ENCODE data around the gene MOB3B.

Gene MOB3B

GRCh38 chr9:27489087-27489876, 40.3 kb downstream of the MOB3B start:
- no peak overlapping the region for H3K4me3 ChIP-seq (ENCODE audit: low read depth, low read length)
- no peak for TF ChIP-seq CTCF (IDR thresholded peaks at IDR 0.05; ENCODE audit: low read depth, low read length)

GRCh38 chr9:27487927-27488326, 41.7 kb downstream of the MOB3B start:
- H3K4me3 ChIP-seq (ENCODE audit: low read depth, low read length) = no peak overlapping the region
- no peak for TF ChIP-seq CTCF (IDR thresholded peaks at IDR 0.05; ENCODE audit: low read depth, low read length)

- no peak for TF ChIP-seq CTCF (IDR thresholded peaks at IDR 0.05; ENCODE audit: low read depth, low read length)
- H3K4me3 ChIP-seq (ENCODE audit: low read depth, low read length) = no peak overlapping the region
Observed at GRCh38 chr9:27487128-27487640, 42.4 kb downstream of the MOB3B start.

GRCh38 chr9:27485158-27485557, 44.5 kb downstream of the MOB3B start:
- TF ChIP-seq CTCF (IDR thresholded peaks at IDR 0.05; ENCODE audit: low read depth, low read length) = no peak
- no peak overlapping the region for H3K4me3 ChIP-seq (ENCODE audit: low read depth, low read length)

GRCh38 chr9:27483576-27483975, 46.0 kb downstream of the MOB3B start:
- no peak overlapping the region for H3K4me3 ChIP-seq (ENCODE audit: low read depth, low read length)
- TF ChIP-seq CTCF (IDR thresholded peaks at IDR 0.05; ENCODE audit: low read depth, low read length) = no peak

GRCh38 chr9:27482709-27483108, 46.9 kb downstream of the MOB3B start:
- TF ChIP-seq CTCF (IDR thresholded peaks at IDR 0.05; ENCODE audit: low read depth, low read length) = no peak

GRCh38 chr9:27478322-27478721, 51.3 kb downstream of the MOB3B start:
- H3K4me3 ChIP-seq (ENCODE audit: low read depth, low read length) = no peak overlapping the region
- TF ChIP-seq CTCF (IDR thresholded peaks at IDR 0.05; ENCODE audit: low read depth, low read length) = no peak

More at GRCh38 chr9:27482709-27483108, 46.9 kb downstream of the MOB3B start:
- no peak overlapping the region for H3K4me3 ChIP-seq (ENCODE audit: low read depth, low read length)

Measured in WI38 (cell line).